GM18861 (cell line): ENCODE results near the gene ATP9B.
"Not testable (repeated sequence)": the region's sequence is repeated elsewhere in the genome, so short reads cannot be mapped to it uniquely, and the experiment has no call there.

Experiments used
- ATAC-seq: cut with Tn5 transposase; IDR thresholded peaks from one replicate; pipeline ENCODE4 v1.9.1; 2021; ENCODE audit not compliant: unreplicated experiment

The ATP9B gene

DNA sequence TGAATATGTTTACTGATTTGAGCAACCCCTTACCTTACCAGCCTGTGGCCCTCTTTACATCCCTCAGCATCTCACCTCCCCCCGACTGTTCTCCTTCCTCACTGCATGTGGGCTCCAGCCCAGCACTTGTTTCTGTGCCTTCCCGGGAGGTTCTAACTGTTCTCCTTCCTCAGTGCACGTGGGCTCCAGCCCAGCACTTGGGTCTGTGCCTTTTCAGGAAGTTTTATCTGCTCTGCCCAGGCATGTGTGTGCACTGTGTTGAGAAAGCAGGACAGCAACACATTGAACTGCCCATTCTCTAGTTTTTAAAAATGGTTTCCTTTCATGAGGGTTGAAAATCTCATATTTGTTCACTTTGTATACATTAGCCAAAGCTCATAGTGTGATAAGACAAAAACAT lies 158.4 kb downstream of the ATP9B start:
- ATAC-seq: no peak

DNA sequence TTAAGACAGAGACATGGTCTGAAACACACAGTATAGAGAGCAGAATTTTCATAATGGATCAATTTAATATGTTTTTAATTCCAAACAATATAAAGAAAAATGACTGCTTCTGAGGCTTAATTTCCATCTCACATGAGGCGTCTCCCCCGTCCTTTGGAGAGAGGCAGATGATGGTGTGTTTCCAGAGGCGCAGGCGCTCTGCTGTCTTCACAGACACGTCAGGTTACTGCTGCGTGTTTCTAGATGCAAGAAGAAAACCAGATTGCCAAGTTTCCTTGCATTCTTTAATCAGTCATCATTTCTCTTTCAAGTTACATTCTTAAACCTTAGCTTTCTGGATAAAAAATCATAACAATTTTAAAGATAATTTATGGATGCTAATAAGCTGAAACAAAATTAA lies 160.2 kb downstream of the ATP9B start:
- no peak for ATAC-seq

DNA sequence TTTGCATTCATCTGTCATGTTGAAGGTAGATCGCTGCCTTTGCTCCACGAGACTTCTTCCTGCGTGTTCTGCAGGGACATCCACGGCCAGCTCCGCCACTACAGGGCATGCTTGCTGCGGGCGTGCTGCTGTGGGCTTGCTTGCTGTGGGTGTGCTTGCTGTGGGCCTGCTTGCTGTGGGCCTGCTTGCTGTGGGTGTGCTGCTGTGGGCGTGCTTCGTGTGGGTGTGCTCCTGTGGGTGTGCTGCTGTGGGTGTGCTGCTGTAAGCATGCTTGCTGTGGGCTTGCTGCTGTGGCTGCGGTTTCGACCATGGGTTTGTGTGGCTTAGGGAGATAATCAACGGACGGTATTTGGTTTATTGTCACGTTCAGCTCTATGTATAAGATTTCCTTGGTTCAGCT lies 165.2 kb downstream of the ATP9B start:
- no peak for ATAC-seq

DNA sequence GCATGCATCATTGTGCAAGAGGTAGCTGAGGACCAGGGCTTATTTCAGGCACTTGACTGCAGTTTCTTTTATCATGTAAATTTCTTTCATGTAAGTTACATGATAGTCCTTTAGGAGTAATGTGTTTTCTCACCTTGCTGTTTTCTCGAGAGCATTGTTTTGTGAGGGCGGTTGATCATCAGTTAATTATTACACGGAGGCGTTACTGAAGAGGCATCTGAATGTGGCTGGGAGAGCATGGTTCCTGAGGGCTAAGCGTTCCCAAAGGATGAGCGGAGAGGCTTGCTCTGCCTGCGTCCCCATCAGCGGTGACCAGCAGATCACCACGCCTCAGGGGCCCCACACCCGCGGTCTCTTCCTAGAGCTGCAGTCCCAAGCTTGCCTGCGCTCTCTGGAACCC lies 170.4 kb downstream of the ATP9B start:
- no peak for ATAC-seq

DNA sequence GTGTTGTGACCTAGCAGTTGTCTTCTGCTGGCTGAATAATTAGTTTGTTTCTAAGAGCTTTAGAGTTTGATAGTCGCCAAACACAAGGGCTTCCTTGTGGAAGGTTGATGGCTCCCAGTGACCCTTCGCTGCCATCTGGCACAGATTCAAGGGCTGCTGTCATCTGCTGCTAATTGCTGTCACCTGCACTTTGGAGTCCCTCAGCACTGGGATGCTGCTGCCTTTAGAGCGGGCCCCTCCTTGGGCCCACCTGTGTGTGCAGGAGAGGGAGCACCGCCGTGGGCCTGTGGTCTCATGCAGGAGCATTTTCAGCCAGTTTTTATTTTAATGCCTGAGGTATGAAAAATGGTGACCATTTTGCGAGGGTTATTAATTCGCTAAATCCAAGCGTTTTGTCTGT lies 172.6 kb downstream of the ATP9B start:
- ATAC-seq: no peak

DNA sequence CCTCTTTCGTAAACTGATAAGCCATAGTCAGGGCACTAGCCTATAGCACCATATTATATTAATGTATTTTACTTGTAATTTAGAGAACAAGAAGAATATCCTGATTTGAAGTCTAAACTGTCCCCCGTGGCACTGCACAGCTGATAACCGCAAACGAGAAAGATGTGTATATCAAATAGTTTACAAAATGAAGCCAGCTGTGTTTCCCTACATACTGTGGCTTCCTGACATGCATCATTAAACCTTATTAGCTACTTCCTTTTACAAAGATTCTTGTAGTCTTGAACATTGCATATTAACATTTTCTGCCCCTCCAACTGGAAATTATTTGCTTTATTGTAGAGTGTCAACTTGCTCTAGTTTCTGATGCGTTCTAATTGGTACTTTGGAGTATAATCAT lies 173.1 kb downstream of the ATP9B start:
- ATAC-seq: no peak

DNA sequence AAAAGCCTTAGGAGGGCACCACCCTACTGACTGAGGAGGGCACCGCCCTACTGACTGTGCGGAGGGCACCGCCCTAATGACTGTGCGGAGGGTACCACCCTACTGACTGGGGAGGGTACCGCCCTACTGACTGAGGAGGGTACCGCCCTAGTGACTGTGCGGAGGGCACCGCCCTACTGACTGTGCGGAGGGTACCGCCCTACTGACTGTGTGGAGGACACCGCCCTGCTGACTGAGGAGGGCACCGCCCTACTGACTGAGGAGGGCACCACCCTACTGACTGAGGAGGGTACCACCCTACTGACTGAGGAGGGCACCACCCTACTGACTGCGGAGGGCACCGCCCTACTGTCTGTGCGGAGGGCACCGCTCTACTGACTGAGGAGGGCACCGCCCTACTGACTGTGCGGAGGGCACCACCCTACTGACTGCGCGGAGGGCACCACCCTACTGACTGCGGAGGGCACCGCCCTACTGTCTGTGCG lies 176.4 kb downstream of the ATP9B start:
- ATAC-seq: no peak

DNA sequence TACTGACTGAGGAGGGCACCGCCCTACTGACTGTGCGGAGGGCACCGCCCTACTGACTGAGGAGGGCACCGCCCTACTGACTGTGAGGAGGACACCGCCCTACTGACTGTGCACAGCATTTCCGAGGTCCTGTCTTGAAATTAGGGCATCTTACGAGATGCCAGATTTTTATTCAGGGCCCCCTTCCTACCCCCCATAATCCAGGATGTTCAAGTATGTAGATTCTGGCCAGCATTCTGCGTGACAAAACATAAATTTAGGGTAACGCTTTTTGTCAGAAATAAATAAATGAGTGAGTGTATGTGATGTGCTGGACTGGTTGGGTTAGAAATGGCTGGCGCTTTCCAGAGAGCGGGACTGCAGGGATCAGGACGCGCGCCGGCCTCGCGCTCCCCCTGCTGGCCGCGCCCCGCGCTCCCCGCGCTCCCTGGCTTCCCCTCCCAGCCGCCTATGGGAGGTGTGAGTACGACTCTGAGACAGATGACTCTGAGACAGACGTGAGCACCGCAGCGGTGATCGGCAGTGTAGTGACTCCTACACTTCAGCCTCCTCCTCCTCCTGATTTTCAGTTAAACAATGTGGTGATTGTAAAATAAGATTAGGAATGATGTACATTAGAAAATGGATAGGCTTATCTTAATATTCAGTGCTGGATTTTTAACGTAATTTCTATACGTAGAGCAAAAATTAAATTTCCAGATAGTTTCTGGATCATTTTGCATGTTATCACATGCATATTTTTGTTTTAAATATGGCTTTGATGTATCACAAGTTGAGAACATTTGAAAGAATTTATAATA lies 177.3 kb downstream of the ATP9B start:
- ATAC-seq: peak; percentile 92

DNA sequence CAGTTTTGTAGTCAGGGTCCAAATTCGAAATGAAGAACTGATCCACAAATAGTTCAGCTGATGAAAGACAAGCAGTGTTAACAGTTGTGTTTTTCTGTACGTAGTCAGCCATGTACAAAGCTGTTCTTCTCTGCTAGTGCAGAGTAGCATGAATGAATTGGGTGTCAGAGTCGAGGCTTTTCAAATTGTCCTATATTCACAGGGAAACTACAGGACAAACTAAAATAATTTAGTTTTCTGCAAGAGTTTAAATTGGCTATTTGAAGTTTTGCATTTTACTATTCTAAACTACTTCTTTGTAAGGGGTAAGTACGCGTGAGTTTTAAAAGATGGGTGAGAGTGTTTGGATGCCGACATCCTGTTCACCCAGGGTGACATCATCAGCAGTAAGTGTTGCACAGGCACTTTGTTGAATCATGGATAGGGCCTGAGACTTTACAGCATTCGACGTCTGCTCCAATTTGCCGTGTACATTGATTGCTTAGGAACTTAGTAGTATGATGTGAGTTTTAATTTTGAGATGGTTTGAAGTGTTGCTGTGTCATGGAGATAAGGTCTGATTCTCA lies 179.4 kb downstream of the ATP9B start:
- no peak for ATAC-seq

DNA sequence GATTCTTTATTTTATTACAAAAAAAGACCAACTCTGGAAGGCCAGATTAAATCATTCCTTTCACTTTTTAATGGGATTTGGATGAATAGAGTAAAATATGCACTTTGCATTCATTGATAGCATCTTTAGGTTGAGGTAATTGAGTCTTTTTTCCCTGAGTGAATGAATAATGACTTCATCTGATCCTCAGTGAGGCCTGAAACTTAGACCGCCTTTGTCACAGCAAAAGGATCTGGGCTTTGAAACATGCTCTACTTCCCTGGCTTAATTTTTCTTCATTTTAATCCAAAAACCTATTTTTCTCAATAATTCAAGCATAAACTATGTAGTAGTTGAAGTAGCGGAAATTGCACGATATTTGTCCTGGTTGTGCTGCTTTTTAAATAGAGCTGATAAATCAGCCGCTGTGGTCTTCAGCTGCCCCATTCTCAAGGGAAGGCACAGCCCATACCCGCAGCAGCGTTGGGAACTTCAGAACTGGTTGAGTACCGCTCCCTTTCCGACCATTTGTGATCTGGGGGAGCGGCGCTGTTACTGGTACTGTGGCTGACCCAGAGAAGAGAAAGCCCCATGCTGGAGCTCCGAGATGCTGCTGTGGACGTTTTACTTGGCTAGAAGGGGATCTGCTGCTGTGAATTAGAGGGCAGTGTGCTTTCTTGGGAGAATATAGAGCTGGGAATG lies 181.2 kb downstream of the ATP9B start:
- no peak for ATAC-seq

DNA sequence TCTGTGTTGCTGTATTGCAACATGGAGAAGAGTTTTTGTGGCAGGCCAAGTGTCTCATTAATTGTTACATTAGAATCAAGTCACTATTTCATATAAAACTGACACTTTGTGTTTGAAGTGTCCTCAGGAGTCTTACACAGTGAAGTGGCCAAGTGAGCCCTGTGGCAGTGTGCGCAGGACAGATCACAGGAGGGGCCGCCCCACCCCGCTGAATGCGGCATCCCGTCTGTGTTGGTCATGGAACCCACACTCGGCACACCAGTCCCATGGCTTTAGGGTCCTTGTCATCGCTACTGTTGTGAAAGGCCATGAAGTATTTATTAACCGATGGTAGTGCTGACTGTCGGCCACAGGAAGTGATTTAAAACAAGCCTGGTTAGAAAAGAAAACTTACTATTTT lies 181.8 kb downstream of the ATP9B start:
- ATAC-seq: no peak

DNA sequence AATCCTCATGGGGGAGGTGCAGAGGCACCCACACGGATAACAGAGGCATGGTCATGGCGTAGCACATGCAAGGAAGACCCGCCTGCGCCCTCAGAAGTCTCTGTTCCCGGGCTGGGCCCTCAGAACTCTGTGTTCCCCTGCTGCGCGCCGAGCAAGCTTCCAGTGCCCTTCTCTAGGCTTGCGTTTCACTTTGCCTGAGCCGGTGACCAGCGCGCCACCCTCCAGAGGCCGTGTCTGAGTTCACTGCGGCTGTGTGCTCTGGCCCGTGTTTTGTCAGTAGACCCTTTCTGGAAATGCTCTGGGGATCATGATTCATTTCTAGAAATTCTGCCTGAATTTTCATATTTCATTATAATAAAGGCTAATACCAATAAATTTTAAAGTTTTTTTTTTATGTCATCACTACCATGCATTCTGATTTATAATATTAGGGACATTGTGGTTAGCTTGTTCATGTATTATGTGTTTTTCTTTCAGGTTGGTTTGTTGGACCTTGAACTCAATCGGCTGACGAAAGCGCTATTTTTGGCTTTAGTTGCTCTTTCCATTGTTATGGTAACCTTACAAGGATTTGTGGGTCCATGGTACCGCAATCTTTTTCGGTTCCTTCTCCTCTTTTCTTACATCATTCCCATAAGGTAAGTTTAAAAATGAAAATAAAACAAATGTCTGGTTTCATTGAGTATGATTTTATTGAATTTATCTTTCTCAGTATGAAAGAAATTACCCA lies 183.9 kb downstream of the ATP9B start:
- ATAC-seq: no peak

DNA sequence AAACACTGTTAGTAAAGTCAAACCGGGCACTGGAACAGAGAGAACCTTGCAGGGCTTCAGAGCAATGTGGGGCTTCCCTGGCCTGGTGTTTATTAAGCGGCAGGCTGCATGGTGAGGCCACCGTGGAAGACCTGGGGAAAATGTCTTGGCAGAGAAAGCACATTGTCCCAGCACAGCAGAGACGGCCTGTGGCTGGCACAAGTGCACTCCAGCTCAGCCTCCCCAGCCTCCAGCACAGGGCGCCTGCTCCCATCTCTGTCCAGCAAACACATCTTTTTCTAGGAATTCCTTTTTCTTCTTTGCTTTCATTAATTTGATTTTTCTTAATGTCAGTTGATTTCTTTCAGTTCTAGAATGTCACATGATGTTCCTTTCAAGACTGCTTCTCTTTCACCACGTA lies 188.3 kb downstream of the ATP9B start:
- ATAC-seq: no peak

DNA sequence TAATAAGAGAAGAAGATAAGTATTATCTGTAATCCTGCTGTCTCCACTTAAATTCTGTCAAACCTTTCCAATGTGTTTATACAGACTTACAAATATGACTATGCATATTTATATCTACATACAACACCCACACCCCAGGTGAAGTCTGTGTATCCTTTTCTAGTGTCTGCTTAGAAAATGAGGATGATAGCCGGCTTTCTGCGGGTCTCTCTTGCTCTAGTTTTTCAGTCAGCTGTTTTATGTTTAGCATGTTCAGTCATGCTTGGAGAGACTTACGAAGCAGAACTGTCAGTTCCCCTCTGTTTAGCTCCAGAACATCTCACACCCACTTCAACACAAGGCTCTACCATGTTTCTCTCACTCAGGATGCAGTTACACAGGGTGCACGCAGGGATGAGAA lies 189.3 kb downstream of the ATP9B start:
- ATAC-seq: peak; percentile 65

DNA sequence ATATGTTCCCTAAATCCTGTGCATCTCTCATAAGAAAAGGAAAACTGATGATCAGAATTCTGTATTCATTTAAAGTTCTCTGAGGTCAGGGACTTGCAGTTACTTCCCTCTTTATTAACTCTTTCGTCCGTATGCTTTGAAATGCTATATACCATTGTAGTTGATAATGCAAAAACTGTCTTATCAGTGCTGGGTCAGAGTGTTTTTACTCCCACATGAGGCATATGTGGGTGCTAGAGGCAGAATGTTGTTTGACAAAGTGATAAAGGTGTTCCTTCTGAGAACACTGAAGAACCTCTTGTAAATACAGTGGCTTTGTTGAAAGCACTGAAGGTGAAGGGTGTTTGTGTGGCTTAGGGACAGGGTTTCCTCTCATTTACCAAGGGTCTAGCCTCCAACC lies 190.0 kb downstream of the ATP9B start:
- ATAC-seq: no peak

DNA sequence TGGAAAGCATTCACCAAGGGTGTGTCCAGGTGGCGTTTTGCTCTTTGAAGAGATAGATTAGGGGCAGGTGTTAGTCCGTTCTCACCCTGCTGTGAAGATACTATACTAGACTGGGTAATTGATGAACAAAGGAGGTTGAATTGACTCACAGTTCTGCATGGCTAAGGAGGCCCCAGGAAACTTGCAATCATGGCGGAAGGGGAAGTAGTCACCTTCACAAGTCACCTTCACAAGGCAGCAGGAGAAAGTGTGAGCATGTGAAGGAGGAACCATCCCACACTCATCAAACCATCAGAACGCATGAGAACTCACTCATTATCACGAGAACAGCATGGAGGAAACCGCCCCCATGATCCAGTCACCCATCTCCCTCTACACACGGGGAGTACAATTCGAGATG lies 190.8 kb downstream of the ATP9B start:
- ATAC-seq: no peak

DNA sequence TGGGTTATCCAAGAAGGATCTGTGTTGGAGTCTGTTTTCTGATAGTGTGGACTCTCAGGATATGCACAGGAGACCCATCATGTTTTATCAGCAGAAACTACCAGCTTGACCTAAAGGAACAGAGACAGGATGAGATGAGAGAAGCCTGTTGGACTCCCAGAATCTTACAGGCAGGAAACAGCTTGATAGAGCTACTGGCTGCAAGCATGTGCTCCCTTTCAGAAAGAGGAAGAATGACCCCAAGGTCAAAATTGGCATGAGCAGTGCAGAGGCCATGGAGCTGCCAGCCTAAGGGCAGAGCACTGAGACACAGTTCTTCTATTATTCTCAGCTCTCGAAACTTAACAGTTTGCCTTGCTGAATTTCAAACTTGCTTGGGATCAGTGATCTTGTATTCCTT lies 191.3 kb downstream of the ATP9B start:
- ATAC-seq: no peak

DNA sequence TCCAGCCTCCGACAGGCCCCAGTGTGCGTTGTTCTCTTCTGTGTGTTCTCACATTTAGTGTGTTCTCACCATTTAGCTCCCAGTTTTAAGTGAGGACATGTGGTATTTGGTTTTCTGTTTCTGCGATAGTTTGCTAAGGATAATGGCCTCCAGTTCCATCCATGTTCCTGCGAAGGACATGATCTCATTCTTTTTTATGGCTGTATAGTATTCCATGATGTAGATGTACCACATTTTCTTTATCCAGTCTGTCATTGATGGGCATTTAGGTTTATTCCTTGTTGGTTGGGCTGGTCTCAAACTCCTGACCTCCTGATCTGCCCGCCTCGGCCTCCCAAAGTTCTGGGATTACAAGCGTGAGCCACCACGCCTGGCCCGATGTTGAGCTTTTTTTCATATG lies 195.9 kb downstream of the ATP9B start:
- ATAC-seq: not testable (repeated sequence)

DNA sequence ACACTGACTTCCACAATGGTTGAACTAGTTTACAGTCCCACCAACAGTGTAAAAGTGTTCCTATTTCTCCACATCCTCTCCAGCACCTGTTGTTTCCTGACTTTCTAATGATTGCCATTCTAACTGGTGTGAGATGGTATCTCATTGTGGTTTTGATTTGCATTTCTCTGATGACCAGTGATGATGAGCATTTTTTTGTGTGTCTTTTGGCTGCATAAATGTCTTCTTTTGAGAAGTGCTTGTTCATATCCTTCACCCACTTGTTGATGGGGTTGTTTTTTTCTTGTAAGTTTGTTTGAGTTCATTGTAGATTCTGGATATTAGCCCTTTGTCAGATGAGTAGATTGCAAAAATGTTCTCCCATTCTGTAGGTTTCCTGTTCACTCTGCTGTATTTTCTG lies 202.6 kb downstream of the ATP9B start:
- not testable (repeated sequence) for ATAC-seq

DNA sequence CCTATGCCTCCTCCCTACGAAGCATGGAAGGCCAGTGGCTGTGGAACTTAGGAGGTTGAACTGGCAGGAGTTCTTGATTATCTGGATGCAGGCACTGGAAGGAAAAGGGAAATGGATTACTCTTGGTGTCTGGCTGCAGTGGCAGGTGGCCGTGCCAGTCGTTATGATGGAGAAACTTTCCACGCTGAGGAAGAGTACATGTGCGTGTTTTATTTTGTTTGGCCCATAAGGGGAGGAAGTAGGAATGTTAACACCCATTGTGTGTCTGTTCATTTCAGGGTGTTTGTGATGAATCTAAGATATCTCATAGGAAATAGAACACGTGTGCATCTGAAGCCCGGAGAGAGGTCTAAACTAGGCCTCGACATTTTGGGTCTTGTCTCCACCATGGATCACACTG lies 203.7 kb downstream of the ATP9B start:
- no peak for ATAC-seq

DNA sequence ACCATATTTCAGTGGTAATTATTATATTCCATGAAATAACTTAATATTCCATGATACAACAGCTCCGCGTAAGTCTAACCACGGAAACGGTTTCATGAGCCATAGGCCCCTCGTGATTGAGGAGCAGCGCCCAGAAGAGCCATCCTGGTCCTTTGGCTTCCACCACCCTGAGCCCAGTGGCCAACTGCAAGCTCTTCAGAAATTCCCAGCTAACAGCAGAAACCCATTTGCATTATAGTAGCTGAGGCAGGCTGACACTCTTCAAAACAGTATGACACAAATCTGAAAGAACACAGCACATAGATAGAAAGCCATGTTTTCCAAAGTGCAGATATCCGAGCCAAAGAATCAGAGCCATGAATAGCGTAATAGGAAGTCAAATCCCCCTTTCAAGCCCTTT lies 205.6 kb downstream of the ATP9B start:
- ATAC-seq: no peak

DNA sequence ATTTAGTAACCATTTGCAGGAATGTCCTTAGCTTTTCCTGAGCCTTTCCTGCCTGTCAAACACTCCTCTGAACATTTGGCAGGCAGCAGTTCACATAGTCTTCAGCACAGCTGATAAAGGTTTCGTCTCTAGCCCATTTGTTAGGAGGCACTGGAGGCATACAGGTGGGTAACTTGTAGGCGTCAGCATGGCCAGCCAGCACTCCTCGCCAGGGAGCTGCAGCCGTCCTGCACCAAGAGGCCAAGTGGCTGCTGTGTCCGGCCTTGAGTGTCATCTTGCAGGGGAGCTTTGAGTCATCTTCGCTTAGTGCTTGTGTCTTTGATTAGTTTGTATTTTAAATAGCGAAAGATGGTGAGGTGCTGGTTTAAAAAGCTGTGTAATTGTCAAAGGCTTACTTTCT lies 206.3 kb downstream of the ATP9B start:
- no peak for ATAC-seq
